GM06990 (cell line): ENCODE measurements around the gene OAT.

Experiments
- DNase-seq: peaks from one replicate; pipeline ENCODE4 v3.0.0-alpha.2; 2011; ENCODE audit not compliant: insufficient read length; ENCODE audit errors: extremely low read depth
- H3K27me3 ChIP-seq: replicated peaks from 2 replicates; pipeline ENCODE4 v1.6.0; 2011; ENCODE audit warnings: low read length; ENCODE audit not compliant: control insufficient read depth, insufficient read depth
- H3K36me3 ChIP-seq: 2 replicates; pipeline ENCODE4 v1.5.1; 2011; ENCODE audit warnings: low read length; ENCODE audit not compliant: control insufficient read depth, insufficient read depth
- H3K4me3 ChIP-seq: replicated peaks from 2 replicates; pipeline ENCODE4 v1.5.1; 2011; ENCODE audit warnings: low read depth, mild to moderate bottlenecking, control low read depth, low read length
- TF ChIP-seq, protein P1 (sequence below): IDR thresholded peaks from 2 replicates; pipeline ENCODE4 v1.5.1; 2011; ENCODE audit warnings: low read length, control low read depth, mild to moderate bottlenecking, inconsistent platforms; ENCODE audit not compliant: insufficient read depth, poor library complexity, severe bottlenecking

OAT gene

DNA sequence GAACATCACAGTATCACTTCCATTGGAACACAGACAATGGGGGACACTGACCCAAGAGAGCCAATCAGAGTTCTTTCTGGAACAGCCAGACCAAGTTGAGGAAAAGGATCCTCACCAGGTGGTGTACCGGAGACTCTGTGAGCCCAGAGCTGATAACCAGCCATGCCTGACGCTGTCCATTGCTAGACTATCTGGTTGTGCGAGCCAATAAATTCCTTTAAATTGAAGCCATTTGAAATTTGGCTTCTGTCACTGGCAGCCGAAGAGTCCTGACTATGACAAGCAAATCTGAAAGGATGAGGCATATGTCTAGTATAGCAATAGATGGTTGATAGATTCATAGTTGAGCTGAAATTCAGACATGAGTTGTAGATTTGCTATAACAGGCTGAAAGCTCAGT lies 39.8 kb upstream of the OAT start:
- Histone ChIP-seq H3K4me3 (no peak overlapping the region), H3K27me3 (no peaks in the 10 kb centered on the region; the same call in 1 of the 2 replicates), H3K36me3 (no peaks in the 10 kb centered on the region)
- DNase-seq: no peak
- TF ChIP-seq, protein P1, sequence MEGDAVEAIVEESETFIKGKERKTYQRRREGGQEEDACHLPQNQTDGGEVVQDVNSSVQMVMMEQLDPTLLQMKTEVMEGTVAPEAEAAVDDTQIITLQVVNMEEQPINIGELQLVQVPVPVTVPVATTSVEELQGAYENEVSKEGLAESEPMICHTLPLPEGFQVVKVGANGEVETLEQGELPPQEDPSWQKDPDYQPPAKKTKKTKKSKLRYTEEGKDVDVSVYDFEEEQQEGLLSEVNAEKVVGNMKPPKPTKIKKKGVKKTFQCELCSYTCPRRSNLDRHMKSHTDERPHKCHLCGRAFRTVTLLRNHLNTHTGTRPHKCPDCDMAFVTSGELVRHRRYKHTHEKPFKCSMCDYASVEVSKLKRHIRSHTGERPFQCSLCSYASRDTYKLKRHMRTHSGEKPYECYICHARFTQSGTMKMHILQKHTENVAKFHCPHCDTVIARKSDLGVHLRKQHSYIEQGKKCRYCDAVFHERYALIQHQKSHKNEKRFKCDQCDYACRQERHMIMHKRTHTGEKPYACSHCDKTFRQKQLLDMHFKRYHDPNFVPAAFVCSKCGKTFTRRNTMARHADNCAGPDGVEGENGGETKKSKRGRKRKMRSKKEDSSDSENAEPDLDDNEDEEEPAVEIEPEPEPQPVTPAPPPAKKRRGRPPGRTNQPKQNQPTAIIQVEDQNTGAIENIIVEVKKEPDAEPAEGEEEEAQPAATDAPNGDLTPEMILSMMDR: no peak

DNA sequence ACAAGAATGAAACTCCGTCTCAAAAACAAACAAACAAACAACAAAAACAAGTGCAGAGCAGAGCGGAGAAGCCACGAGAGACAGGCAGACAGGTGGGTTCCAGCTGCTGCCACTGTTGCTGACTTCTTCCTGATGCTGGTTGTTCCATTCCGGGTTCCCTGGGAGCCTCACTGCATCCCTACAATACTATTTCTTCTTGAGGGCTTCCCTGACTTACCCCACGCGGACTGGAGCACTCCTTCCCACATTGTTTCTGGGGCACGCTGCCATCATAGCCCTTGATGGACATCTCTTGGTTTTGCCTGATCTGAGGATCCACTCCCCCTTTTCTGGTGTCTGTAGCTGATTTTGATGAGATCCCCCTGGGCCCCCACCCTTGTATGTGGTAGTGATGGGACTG lies 36.7 kb upstream of the OAT start:
- Histone ChIP-seq H3K4me3 (no peak overlapping the region), H3K36me3 (no peaks in the 10 kb centered on the region), H3K27me3 (no peaks in the 10 kb centered on the region; the same call in 1 of the 2 replicates)
- TF ChIP-seq, protein P1: no peak
- DNase-seq: no peak

DNA sequence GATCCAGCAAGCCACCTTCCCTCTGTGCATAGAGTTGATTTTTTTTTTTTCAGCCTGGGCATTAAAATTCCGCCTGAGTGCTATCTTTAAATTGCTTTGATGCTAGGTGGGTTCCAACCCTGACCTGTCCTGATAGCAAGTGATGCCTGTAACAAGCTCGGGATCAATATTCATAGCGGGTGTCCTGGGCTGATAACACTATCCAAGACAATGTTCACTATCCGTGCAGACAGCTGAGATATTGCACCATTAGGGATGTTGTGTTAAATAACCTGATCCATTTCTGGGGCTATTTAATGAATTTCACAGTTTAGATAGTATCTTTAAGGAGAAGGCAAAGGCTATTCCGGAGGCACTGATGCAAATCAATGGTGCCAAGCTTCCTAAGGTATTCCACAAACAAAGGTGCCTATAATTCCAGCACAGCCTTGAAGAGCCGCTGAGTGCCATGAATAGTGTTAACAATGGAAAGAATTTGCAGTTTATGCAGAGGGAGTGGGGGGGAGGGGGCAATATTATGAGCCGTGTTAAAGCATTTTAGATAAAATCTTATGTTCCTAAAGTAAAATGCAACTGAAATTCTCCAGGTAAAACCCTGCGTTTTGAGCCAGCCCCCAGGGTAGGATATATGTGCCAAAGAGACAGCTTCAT lies 35.4 kb upstream of the OAT start:
- no peak for DNase-seq

DNA sequence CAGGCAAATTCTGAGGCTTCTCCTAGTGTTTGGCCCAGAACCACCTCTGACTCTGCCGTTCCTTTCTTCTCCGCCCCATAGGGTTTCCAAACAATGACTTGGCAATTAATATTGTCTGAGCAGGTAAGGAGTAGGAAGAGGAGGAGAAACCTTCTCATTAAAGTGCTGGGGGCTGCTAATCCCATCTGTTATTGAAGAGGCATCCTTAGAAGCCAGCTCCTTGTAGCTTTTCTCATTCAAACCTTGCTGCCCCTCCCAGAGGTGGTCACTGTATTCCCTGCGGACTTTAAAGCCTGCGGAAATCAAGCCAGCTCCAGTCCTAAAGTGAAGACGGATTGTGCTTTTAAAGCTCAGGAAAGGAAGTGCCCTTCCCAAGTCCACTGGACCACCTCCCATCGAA lies 32.6 kb upstream of the OAT start:
- Histone ChIP-seq H3K36me3 (no peaks in the 10 kb centered on the region), H3K4me3 (no peak overlapping the region), H3K27me3 (peaks cover 6% of the 10 kb centered on the region; the same call in 1 of the 2 replicates)
- TF ChIP-seq, protein P1: no peak
- no peak for DNase-seq

More for the DNA sequence above, 35.4 kb upstream of the OAT start:
- H3K4me3 ChIP-seq: no peak overlapping the region
- peaks cover 3% of the 10 kb centered on the region; the same call in 1 of the 2 replicates for H3K27me3 ChIP-seq
- TF ChIP-seq, protein P1: no peak
- H3K36me3 ChIP-seq: no peaks in the 10 kb centered on the region

DNA sequence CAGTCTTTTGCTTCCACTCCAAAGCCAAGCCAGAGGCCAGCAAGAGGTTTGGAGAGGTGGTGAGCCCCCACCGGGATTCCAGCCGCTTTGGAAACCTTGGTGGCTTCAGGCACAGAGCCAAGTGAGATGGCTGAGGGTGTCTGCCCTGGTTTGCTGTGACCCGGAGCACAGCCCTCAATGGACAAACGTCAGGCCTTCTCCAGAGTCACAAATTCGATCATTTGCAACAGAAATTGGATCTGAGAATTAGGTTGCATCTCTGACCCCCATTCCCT lies 32.0 kb upstream of the OAT start:
- Histone ChIP-seq H3K36me3 (no peaks in the 10 kb centered on the region), H3K4me3 (no peak overlapping the region), H3K27me3 (peaks cover 6% of the 10 kb centered on the region; the same call in 1 of the 2 replicates)
- DNase-seq: no peak
- TF ChIP-seq, protein P1: no peak

DNA sequence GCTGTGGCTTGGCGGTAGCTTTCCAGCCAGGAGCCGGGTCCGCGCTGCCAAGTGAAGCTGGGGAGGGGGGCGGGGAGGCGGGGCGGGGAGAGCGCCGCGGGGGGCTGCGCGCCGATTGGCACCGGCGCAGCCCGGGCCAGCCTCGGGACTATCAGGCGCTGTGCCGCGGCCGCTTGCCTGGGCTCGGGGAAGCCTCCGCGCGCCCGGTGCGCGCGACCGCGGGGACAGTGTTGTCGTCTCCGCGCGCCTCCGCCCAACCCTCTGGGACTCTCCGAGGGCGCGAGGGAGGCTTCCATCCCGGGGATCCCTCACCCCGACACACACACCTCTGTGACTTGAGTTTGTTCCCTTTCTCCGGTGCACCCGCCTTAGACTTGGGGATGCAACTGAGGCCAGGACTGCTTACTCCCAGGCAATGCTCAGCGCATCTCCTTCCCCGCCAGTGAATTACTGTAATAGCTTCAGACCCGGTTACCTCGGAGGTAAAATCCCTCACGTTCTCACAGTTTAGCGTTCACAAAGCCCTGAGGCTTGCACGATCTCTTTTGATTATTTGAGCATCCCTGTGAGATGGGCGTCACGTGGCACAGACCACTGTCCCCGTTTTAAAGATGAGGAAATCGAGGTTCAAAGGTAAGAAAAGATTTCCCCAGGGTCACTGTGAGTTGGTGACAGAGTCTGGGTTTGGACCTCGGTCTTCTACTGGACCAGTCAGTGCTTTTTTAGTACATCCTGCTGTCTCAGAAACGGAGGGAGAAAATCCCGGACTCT lies 31.5 kb upstream of the OAT start, which contains the start of gene NKX1-2:
NKX1-2 (minus strand) TSS at position 24 of the 771 bp plus-strand sequence. CDS start 92 bp downstream, outside the sequence.
- TF ChIP-seq, protein P1: no peak
- H3K27me3 ChIP-seq: peaks cover 6% of the 10 kb centered on the region; the same call in 1 of the 2 replicates
- no peak for DNase-seq
- H3K4me3 ChIP-seq: no peak within 1 kb of the TSS
- no peaks in the 10 kb centered on the region for H3K36me3 ChIP-seq
